PFSK-1 (cell line): ENCODE measurements around the gene ADGRA1.

Experiments
- FOXP2 ChIP-seq: optimal IDR thresholded peaks from 2 replicates; pipeline ENCODE3; 2011; ENCODE audit warnings: borderline replicate concordance, control low read depth, inconsistent platforms; ENCODE audit not compliant: insufficient read depth; ENCODE audit errors: extremely low read length, extremely low read depth
- POLR2AphosphoS5 ChIP-seq: IDR thresholded peaks from 2 replicates; pipeline ENCODE4 v1.6.1; 2012; ENCODE audit warnings: low read depth, mild to moderate bottlenecking, control low read depth, low read length, moderate library complexity
- REST ChIP-seq, 2 experiments: IDR thresholded peaks; 2 replicates each; pipeline versions ENCODE4 v1.6.1 to v1.8.0; 2011 to 2012; ENCODE audit warnings: low read depth in 2 of 2, low read length in 2 of 2, control low read depth in 1 of 2, inconsistent platforms in 1 of 2, mild to moderate bottlenecking in 1 of 2, moderate library complexity in 1 of 2; ENCODE audit not compliant: insufficient read depth in 1 of 2
- SIN3A ChIP-seq: IDR thresholded peaks from 2 replicates; pipeline ENCODE4 v1.6.1; 2012; ENCODE audit warnings: mild to moderate bottlenecking, low read length, moderate library complexity, borderline replicate concordance; ENCODE audit not compliant: insufficient read depth
- TAF1 ChIP-seq: IDR thresholded peaks from 2 replicates; pipeline ENCODE4 v1.6.1; 2012; ENCODE audit warnings: low read length, control low read depth, borderline replicate concordance; ENCODE audit not compliant: insufficient read depth

ADGRA1 gene

GRCh38 chr10:133158756-133159610, 71.3 kb downstream of the ADGRA1 start:
- TF ChIP-seq SIN3A (no peak), POLR2AphosphoS5 (no peak), REST (IDR thresholded peaks at IDR 0.05; ENCODE audit: insufficient read depth in 1 of 2, low read depth in 2 of 2, low read length in 2 of 2) (no peak), FOXP2 (no peak), TAF1 (no peak)

- TF ChIP-seq FOXP2 (no peak), POLR2AphosphoS5 (no peak), SIN3A (no peak), TAF1 (no peak), REST (IDR thresholded peaks at IDR 0.05; ENCODE audit: insufficient read depth in 1 of 2, low read depth in 2 of 2, low read length in 2 of 2) (no peak)
Measured at GRCh38 chr10:133159611-133159949, 71.9 kb downstream of the ADGRA1 start.

GRCh38 chr10:133159950-133160825, 72.5 kb downstream of the ADGRA1 start, which contains the start of gene KNDC1:
Gene KNDC1, plus strand, starts transcription at chr10:133160219. Its CDS starts 249 bp downstream, at chr10:133160468.
- no peak for TF ChIP-seq FOXP2

DNA sequence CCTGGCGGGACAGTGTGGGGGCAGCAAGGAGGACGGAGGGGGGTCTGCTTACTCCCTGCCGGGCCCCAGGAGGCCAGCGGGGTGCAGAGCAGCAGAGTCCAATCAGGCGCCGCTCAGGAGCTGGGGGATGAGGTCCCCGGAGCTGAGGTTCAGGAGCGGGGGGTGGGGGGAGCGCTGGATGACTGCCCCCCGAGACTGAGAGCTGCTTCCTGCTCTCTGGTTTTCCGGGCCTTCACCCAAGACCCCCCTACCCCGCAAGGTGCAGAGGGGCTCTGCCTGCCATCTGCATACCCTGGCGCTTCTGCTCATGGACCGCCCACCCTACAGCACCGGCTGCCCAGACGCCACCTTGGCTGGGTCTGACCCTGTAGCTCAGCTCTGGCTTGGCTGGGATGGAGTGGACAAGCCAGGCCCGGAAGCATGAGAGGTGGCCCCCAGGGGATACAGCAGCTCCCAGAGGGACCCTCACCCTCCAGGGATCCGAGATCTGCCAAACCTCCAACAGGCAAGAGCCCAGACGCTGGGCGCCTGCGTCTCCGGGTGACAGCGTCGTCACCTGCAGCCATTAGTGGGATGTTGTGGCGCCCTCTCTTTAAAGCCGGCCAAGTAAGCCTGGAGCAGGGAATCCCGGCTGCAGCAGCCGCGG, 73.2 kb downstream of the ADGRA1 start:
- TF ChIP-seq REST (IDR thresholded peaks at IDR 0.05; ENCODE audit: insufficient read depth in 1 of 2, low read depth in 2 of 2, low read length in 2 of 2), result no peak
- no peak for TF ChIP-seq SIN3A
- TF ChIP-seq FOXP2, result no peak
- TF ChIP-seq TAF1, result no peak
- TF ChIP-seq POLR2AphosphoS5, result no peak

GRCh38 chr10:133161486-133162109, 73.9 kb downstream of the ADGRA1 start:
- TF ChIP-seq SIN3A, result no peak
